ENCODE data around the gene DOCK1.

Gene DOCK1

GRCh38 chr10:127194111-127194510 is 288.9 kb downstream of the DOCK1 start:
- no peak for DNase-seq

GRCh38 chr10:127194599-127194998 is 289.4 kb downstream of the DOCK1 start:
- no peak for DNase-seq

- DNase-seq: no peak
Measured at GRCh38 chr10:127195041-127195506, 289.8 kb downstream of the DOCK1 start.

GRCh38 chr10:127195571-127196281 is 290.5 kb downstream of the DOCK1 start:
- DNase-seq: no peak

- DNase-seq: peak in 1 of 2 experiments; percentile 31
Measured at GRCh38 chr10:127196282-127197153, 291.3 kb downstream of the DOCK1 start, which contains the start of gene INSYN2A. INSYN2A (minus strand) TSS chr10:127196591; CDS start chr10:127176395, 20,196 bp downstream.

- no peak for DNase-seq
Measured at GRCh38 chr10:127197154-127197432, 291.9 kb downstream of the DOCK1 start.

GRCh38 chr10:127198307-127198706 is 293.1 kb downstream of the DOCK1 start:
- DNase-seq: no peak

GRCh38 chr10:127198721-127199120 is 293.5 kb downstream of the DOCK1 start:
- DNase-seq: no peak

GRCh38 chr10:127200646-127201045 is 295.4 kb downstream of the DOCK1 start:
- no peak for DNase-seq

- DNase-seq: no peak
Measured at GRCh38 chr10:127203067-127203466, 297.8 kb downstream of the DOCK1 start.

- DNase-seq: no peak
Measured at GRCh38 chr10:127207081-127207480, 301.9 kb downstream of the DOCK1 start.

- DNase-seq: no peak
Measured at GRCh38 chr10:127210936-127211466, 305.8 kb downstream of the DOCK1 start.

- no peak for DNase-seq
Measured at GRCh38 chr10:127215866-127216265, 310.6 kb downstream of the DOCK1 start.

GRCh38 chr10:127216274-127216673 is 311.0 kb downstream of the DOCK1 start:
- DNase-seq: no peak

GRCh38 chr10:127216786-127217185 is 311.6 kb downstream of the DOCK1 start:
- no peak for DNase-seq

- DNase-seq: no peak
Measured at GRCh38 chr10:127218658-127219057, 313.4 kb downstream of the DOCK1 start.

- no peak for DNase-seq
Measured at GRCh38 chr10:127221281-127221680, 316.1 kb downstream of the DOCK1 start.

GRCh38 chr10:127227027-127227426 is 321.8 kb downstream of the DOCK1 start:
- DNase-seq: no peak

- DNase-seq: no peak
Measured at GRCh38 chr10:127227663-127228062, 322.4 kb downstream of the DOCK1 start.

GRCh38 chr10:127228195-127228787 is 323.1 kb downstream of the DOCK1 start:
- DNase-seq: no peak

GRCh38 chr10:127234306-127234800 is 329.1 kb downstream of the DOCK1 start:
- no peak for DNase-seq

GRCh38 chr10:127236266-127236665 is 331.0 kb downstream of the DOCK1 start:
- DNase-seq: no peak

- no peak for DNase-seq
Measured at GRCh38 chr10:127242914-127243313, 337.7 kb downstream of the DOCK1 start.
